VCaP (cell line): ENCODE data around the gene LMTK3.
"Not testable (repeated sequence)": the region's sequence is repeated elsewhere in the genome, so short reads cannot be mapped to it uniquely, and the experiment has no call there.

Experiments used
- H3K27ac ChIP-seq: fragments of 450-650 bp; 2 replicates; pipeline ENCODE4 v1.5.1; 2017
- CTCF ChIP-seq: fragments of 450-650 bp; conservative IDR thresholded peaks from 2 replicates; pipeline ENCODE4 v1.5.1; 2017; ENCODE audit warnings: mild to moderate bottlenecking, moderate library complexity

LMTK3 gene

GRCh38 chr19:48533770-48534169 is 22.1 kb upstream of the LMTK3 start:
- TF ChIP-seq CTCF = no peak
- H3K27ac ChIP-seq = no peak overlapping the region

GRCh38 chr19:48530770-48531169 is 19.1 kb upstream of the LMTK3 start:
- TF ChIP-seq CTCF = no peak
- H3K27ac ChIP-seq = peak overlapping the region; percentile 54

- no peak for TF ChIP-seq CTCF
Measured at GRCh38 chr19:48530066-48530720, 18.6 kb upstream of the LMTK3 start.

GRCh38 chr19:48529156-48529555 is 17.5 kb upstream of the LMTK3 start:
- no peak overlapping the region; the same call in 1 of the 2 replicates for H3K27ac ChIP-seq

More at GRCh38 chr19:48530066-48530720, 18.6 kb upstream of the LMTK3 start:
- H3K27ac ChIP-seq = peak overlapping the region; percentile 54

GRCh38 chr19:48524732-48525131 is 13.1 kb upstream of the LMTK3 start:
- H3K27ac ChIP-seq = no peak overlapping the region
- no peak for TF ChIP-seq CTCF

More at GRCh38 chr19:48529156-48529555, 17.5 kb upstream of the LMTK3 start:
- TF ChIP-seq CTCF = no peak

- no peak for TF ChIP-seq CTCF
- H3K27ac ChIP-seq = no peak overlapping the region
Measured at GRCh38 chr19:48524221-48524620, 12.6 kb upstream of the LMTK3 start.

- TF ChIP-seq CTCF = no peak
- no peak overlapping the region for H3K27ac ChIP-seq
Measured at GRCh38 chr19:48520134-48520533, 8.5 kb upstream of the LMTK3 start.

- H3K27ac ChIP-seq = not testable (repeated sequence)
Measured at GRCh38 chr19:48519426-48519825, 7.8 kb upstream of the LMTK3 start.
